ENCODE measurements around the gene ESR1. TPM values are rescaled to one million over a fixed set of nuclear protein-coding genes. Genes with fewer than 3 reads are reported as not detected.

ESR1 gene
- total and polyA plus RNA-seq, 4 donors, result 0.05 to 16.1 (median 6.3) TPM

DNA sequence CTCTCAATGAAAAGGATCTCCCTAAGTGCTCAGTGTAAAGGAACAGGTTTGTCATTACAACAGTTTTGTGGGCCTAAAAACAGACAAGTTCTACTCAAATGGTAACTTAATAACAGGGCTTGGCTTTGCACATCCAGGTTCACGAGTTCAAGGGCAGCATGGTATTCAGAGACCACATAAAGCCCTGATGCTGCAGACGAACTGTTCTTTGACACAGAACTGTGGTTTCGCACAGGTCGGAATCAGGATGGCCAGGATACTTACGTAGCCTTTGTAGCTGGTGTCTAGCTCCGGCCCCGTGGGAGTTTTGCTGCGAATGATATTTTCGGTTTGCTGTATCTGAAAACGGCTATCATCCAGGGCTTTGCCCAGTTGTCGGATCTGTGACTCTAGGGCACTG is 335.9 kb downstream of the ESR1 start:
- Histone ChIP-seq H3K27ac (ENCODE audit: low read depth in 1 of 2, low read length in 2 of 2) (no peak overlapping the region), H3K4me3 (ENCODE audit: low read depth in 1 of 3, low read length in 3 of 3) (no peak overlapping the region), H3K27me3 (ENCODE audit: control insufficient read depth in 4 of 4, insufficient read depth in 4 of 4, low read length in 3 of 4) (no peaks in the 10 kb centered on the region), H3K4me1 (ENCODE audit: control insufficient read depth in 4 of 4, insufficient read depth in 4 of 4, low read length in 3 of 4) (no peaks in the 10 kb centered on the region), H3K36me3 (ENCODE audit: control insufficient read depth in 4 of 4, insufficient read depth in 3 of 4, low read depth in 1 of 4, low read length in 3 of 4) (peaks cover 6 to 76% (median 56%) of the 10 kb centered on the region in 4 donors), H3K9me3 (ENCODE audit: control insufficient read depth in 4 of 4, low read length in 3 of 4) (no peaks in the 10 kb centered on the region), H3K9ac (ENCODE audit: low read depth in 1 of 2, low read length in 2 of 2) (no peak overlapping the region)
- WGBS, result 93% methylated on average over 11 of the region's 11 CpGs
- no peak for TF ChIP-seq TAF1 (conservative IDR thresholded peaks at IDR 0.05)
- TF ChIP-seq, protein P1, sequence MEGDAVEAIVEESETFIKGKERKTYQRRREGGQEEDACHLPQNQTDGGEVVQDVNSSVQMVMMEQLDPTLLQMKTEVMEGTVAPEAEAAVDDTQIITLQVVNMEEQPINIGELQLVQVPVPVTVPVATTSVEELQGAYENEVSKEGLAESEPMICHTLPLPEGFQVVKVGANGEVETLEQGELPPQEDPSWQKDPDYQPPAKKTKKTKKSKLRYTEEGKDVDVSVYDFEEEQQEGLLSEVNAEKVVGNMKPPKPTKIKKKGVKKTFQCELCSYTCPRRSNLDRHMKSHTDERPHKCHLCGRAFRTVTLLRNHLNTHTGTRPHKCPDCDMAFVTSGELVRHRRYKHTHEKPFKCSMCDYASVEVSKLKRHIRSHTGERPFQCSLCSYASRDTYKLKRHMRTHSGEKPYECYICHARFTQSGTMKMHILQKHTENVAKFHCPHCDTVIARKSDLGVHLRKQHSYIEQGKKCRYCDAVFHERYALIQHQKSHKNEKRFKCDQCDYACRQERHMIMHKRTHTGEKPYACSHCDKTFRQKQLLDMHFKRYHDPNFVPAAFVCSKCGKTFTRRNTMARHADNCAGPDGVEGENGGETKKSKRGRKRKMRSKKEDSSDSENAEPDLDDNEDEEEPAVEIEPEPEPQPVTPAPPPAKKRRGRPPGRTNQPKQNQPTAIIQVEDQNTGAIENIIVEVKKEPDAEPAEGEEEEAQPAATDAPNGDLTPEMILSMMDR (IDR thresholded peaks at IDR 0.05; ENCODE audit: low read depth, low read length, missing input control), result no peak
- TF ChIP-seq NR2F2 (IDR thresholded peaks at IDR 0.05), result no peak
- TF ChIP-seq FOXA1 (IDR thresholded peaks at IDR 0.05), result no peak
- TF ChIP-seq, protein P2, sequence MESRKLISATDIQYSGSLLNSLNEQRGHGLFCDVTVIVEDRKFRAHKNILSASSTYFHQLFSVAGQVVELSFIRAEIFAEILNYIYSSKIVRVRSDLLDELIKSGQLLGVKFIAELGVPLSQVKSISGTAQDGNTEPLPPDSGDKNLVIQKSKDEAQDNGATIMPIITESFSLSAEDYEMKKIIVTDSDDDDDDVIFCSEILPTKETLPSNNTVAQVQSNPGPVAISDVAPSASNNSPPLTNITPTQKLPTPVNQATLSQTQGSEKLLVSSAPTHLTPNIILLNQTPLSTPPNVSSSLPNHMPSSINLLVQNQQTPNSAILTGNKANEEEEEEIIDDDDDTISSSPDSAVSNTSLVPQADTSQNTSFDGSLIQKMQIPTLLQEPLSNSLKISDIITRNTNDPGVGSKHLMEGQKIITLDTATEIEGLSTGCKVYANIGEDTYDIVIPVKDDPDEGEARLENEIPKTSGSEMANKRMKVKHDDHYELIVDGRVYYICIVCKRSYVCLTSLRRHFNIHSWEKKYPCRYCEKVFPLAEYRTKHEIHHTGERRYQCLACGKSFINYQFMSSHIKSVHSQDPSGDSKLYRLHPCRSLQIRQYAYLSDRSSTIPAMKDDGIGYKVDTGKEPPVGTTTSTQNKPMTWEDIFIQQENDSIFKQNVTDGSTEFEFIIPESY (IDR thresholded peaks at IDR 0.05), result no peak
- no peak for TF ChIP-seq FOXA2 (IDR thresholded peaks at IDR 0.05)
- no peak for TF ChIP-seq JUND (IDR thresholded peaks at IDR 0.05)
- TF ChIP-seq HNF4A (conservative IDR thresholded peaks at IDR 0.05), result no peak
- TF ChIP-seq YY1 (IDR thresholded peaks at IDR 0.05), result no peak
- no peak for TF ChIP-seq SP1 (IDR thresholded peaks at IDR 0.05)
- TF ChIP-seq EGR1 (IDR thresholded peaks at IDR 0.05; ENCODE audit: low read depth in 2 of 2), result no peak
- no peak for TF ChIP-seq GABPA (IDR thresholded peaks at IDR 0.05 in 1 of 2, conservative IDR thresholded peaks at IDR 0.05 in 1 of 2)
- no peak for TF ChIP-seq HNF4G (IDR thresholded peaks at IDR 0.05)
- TF ChIP-seq, protein P3, sequence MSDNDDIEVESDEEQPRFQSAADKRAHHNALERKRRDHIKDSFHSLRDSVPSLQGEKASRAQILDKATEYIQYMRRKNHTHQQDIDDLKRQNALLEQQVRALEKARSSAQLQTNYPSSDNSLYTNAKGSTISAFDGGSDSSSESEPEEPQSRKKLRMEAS (IDR thresholded peaks at IDR 0.05), result no peak
- no peak for DNase-seq (ENCODE audit: low spot score)

DNA sequence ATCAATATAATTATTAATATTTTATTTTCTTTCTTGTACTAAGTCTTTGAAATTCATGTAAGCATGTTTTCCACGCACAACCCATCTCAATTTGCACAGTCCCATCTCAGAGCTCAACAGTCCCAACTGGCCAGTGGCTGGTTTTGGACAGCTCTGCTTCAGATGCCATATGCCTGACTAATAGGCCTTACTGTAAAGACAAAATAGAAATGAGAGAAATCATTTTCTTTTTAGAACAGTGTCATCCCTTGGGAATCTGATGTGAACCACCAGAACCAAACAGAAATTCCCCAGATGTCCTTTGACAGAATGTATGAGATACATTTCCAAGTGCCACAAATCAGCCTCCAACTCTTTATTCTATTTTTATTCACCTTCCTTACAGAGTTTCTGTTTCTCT is 338.9 kb downstream of the ESR1 start:
- TF ChIP-seq HNF4G (IDR thresholded peaks at IDR 0.05), result no peak
- TF ChIP-seq, protein P2 (IDR thresholded peaks at IDR 0.05), result no peak
- TF ChIP-seq YY1 (IDR thresholded peaks at IDR 0.05), result no peak
- TF ChIP-seq JUND (IDR thresholded peaks at IDR 0.05), result no peak
- TF ChIP-seq, protein P3 (IDR thresholded peaks at IDR 0.05), result no peak
- no peak for TF ChIP-seq RXRA (IDR thresholded peaks at IDR 0.05)
- TF ChIP-seq FOXA2 (IDR thresholded peaks at IDR 0.05), result no peak
- no peak for TF ChIP-seq TAF1 (conservative IDR thresholded peaks at IDR 0.05)
- no peak for TF ChIP-seq NR2F2 (IDR thresholded peaks at IDR 0.05)
- no peak for TF ChIP-seq SP1 (IDR thresholded peaks at IDR 0.05)
- no peak for TF ChIP-seq GABPA (IDR thresholded peaks at IDR 0.05 in 1 of 2, conservative IDR thresholded peaks at IDR 0.05 in 1 of 2)
- TF ChIP-seq EGR1 (IDR thresholded peaks at IDR 0.05; ENCODE audit: low read depth in 2 of 2), result no peak
- TF ChIP-seq, protein P4, sequence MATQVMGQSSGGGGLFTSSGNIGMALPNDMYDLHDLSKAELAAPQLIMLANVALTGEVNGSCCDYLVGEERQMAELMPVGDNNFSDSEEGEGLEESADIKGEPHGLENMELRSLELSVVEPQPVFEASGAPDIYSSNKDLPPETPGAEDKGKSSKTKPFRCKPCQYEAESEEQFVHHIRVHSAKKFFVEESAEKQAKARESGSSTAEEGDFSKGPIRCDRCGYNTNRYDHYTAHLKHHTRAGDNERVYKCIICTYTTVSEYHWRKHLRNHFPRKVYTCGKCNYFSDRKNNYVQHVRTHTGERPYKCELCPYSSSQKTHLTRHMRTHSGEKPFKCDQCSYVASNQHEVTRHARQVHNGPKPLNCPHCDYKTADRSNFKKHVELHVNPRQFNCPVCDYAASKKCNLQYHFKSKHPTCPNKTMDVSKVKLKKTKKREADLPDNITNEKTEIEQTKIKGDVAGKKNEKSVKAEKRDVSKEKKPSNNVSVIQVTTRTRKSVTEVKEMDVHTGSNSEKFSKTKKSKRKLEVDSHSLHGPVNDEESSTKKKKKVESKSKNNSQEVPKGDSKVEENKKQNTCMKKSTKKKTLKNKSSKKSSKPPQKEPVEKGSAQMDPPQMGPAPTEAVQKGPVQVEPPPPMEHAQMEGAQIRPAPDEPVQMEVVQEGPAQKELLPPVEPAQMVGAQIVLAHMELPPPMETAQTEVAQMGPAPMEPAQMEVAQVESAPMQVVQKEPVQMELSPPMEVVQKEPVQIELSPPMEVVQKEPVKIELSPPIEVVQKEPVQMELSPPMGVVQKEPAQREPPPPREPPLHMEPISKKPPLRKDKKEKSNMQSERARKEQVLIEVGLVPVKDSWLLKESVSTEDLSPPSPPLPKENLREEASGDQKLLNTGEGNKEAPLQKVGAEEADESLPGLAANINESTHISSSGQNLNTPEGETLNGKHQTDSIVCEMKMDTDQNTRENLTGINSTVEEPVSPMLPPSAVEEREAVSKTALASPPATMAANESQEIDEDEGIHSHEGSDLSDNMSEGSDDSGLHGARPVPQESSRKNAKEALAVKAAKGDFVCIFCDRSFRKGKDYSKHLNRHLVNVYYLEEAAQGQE (IDR thresholded peaks at IDR 0.05), result no peak
- no peak for TF ChIP-seq FOXA1 (IDR thresholded peaks at IDR 0.05)
- TF ChIP-seq, protein P1 (IDR thresholded peaks at IDR 0.05; ENCODE audit: low read depth, low read length, missing input control), result no peak
- no peak for TF ChIP-seq HNF4A (conservative IDR thresholded peaks at IDR 0.05)
- TF ChIP-seq, protein P5, sequence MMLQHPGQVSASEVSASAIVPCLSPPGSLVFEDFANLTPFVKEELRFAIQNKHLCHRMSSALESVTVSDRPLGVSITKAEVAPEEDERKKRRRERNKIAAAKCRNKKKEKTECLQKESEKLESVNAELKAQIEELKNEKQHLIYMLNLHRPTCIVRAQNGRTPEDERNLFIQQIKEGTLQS (IDR thresholded peaks at IDR 0.05), result no peak
- TF ChIP-seq RAD21 (IDR thresholded peaks at IDR 0.05), result no peak

More for the DNA sequence above, 338.9 kb downstream of the ESR1 start:
- peaks cover 10 to 76% (median 58%) of the 10 kb centered on the region in 4 donors for H3K36me3 ChIP-seq (ENCODE audit: control insufficient read depth in 4 of 4, insufficient read depth in 3 of 4, low read depth in 1 of 4, low read length in 3 of 4)
- no peaks in the 10 kb centered on the region for H3K4me1 ChIP-seq (ENCODE audit: control insufficient read depth in 4 of 4, insufficient read depth in 4 of 4, low read length in 3 of 4)
- H3K9ac ChIP-seq (ENCODE audit: low read depth in 1 of 2, low read length in 2 of 2), result no peak overlapping the region
- H3K27me3 ChIP-seq (ENCODE audit: control insufficient read depth in 4 of 4, insufficient read depth in 4 of 4, low read length in 3 of 4), result no peaks in the 10 kb centered on the region
- H3K27ac ChIP-seq (ENCODE audit: low read depth in 1 of 2, low read length in 2 of 2), result no peak overlapping the region
- 98% methylated on average over 1 of the region's 1 CpG for WGBS
- no peak overlapping the region for H3K4me3 ChIP-seq (ENCODE audit: low read depth in 1 of 3, low read length in 3 of 3)
- no peak for DNase-seq (ENCODE audit: low spot score)
- no peaks in the 10 kb centered on the region for H3K9me3 ChIP-seq (ENCODE audit: control insufficient read depth in 4 of 4, low read length in 3 of 4)
